GM18502 (cell line): ENCODE results near the gene UROS.

Experiments used
- ATAC-seq: cut with Tn5 transposase; IDR thresholded peaks from one replicate; pipeline ENCODE4 v1.9.1; 2021; ENCODE audit warnings: mild to moderate bottlenecking; ENCODE audit not compliant: unreplicated experiment, poor library complexity

The UROS gene

GRCh38 chr10:125769175-125769574 lies 53.9 kb downstream of the UROS start:
- ATAC-seq = no peak

GRCh38 chr10:125768219-125768855 lies 54.7 kb downstream of the UROS start:
- no peak for ATAC-seq

GRCh38 chr10:125766511-125766910 lies 56.5 kb downstream of the UROS start:
- no peak for ATAC-seq

GRCh38 chr10:125765835-125766234 lies 57.2 kb downstream of the UROS start:
- no peak for ATAC-seq

GRCh38 chr10:125762692-125763648 lies 60.1 kb downstream of the UROS start:
- ATAC-seq = no peak

- no peak for ATAC-seq
Observed at GRCh38 chr10:125761961-125762360, 61.1 kb downstream of the UROS start.

- ATAC-seq = no peak
Observed at GRCh38 chr10:125757742-125758141, 65.3 kb downstream of the UROS start.

- no peak for ATAC-seq
Observed at GRCh38 chr10:125756853-125757487, 66.1 kb downstream of the UROS start.

- no peak for ATAC-seq
Observed at GRCh38 chr10:125756196-125756595, 66.9 kb downstream of the UROS start.

- ATAC-seq = no peak
Observed at GRCh38 chr10:125747417-125747816, 75.6 kb downstream of the UROS start.

GRCh38 chr10:125744909-125745308 lies 78.1 kb downstream of the UROS start:
- ATAC-seq = no peak

GRCh38 chr10:125742465-125742864 lies 80.6 kb downstream of the UROS start:
- no peak for ATAC-seq

- no peak for ATAC-seq
Observed at GRCh38 chr10:125739994-125740679, 82.9 kb downstream of the UROS start.
